NCI-H187 (cell line): ENCODE measurements around the gene ANAPC15.

Source experiments
- DNase-seq, 2 experiments: peaks; one replicate each; lab custom pipeline; 2025; lab: John Stamatoyannopoulos, UW

The ANAPC15 gene

GRCh38 chr11:72085621-72086351, 26.7 kb downstream of the ANAPC15 start:
- peak; percentile 18 to 36 for DNase-seq

- no peak for DNase-seq
Measured at GRCh38 chr11:72084965-72085364, 27.5 kb downstream of the ANAPC15 start.

- DNase-seq = no peak
Measured at GRCh38 chr11:72084076-72084475, 28.4 kb downstream of the ANAPC15 start.

- DNase-seq = no peak
Measured at GRCh38 chr11:72083414-72083813, 29.1 kb downstream of the ANAPC15 start.

- no peak for DNase-seq
Measured at GRCh38 chr11:72081821-72082453, 30.6 kb downstream of the ANAPC15 start.

- no peak for DNase-seq
Measured at GRCh38 chr11:72081184-72081644, 31.3 kb downstream of the ANAPC15 start.

- peak; percentile 94 to 99 for DNase-seq
Measured at GRCh38 chr11:72080326-72081183, 31.9 kb downstream of the ANAPC15 start, which contains the start of the genes LRRC51 and NUMA1. Gene LRRC51, plus strand, starts transcription at chr11:72080850. Its CDS starts 8,234 bp downstream, at chr11:72089084. Gene NUMA1, minus strand, starts transcription at chr11:72080542. Its CDS starts 44,599 bp downstream, at chr11:72035943.

GRCh38 chr11:72079819-72080325, 32.6 kb downstream of the ANAPC15 start:
- no peak for DNase-seq

- no peak for DNase-seq
Measured at GRCh38 chr11:72078477-72078876, 34.0 kb downstream of the ANAPC15 start.

GRCh38 chr11:72075756-72076155, 36.7 kb downstream of the ANAPC15 start:
- no peak for DNase-seq

- DNase-seq = no peak
Measured at GRCh38 chr11:72075109-72075508, 37.4 kb downstream of the ANAPC15 start.

- no peak for DNase-seq
Measured at GRCh38 chr11:72072348-72072747, 40.1 kb downstream of the ANAPC15 start.

GRCh38 chr11:72070491-72070890, 42.0 kb downstream of the ANAPC15 start:
- no peak for DNase-seq

GRCh38 chr11:72069787-72070251, 42.7 kb downstream of the ANAPC15 start:
- no peak for DNase-seq

GRCh38 chr11:72069200-72069599, 43.3 kb downstream of the ANAPC15 start:
- DNase-seq = no peak

- no peak for DNase-seq
Measured at GRCh38 chr11:72067676-72068075, 44.8 kb downstream of the ANAPC15 start.

GRCh38 chr11:72067266-72067665, 45.2 kb downstream of the ANAPC15 start:
- DNase-seq = no peak

- no peak for DNase-seq
Measured at GRCh38 chr11:72066855-72067254, 45.6 kb downstream of the ANAPC15 start.

GRCh38 chr11:72061739-72062396, 50.6 kb downstream of the ANAPC15 start:
- no peak for DNase-seq
